DLD1 (cell line): ENCODE measurements around the gene B3GNT9.
"Not testable (repeated sequence)": the region's sequence is repeated elsewhere in the genome, so short reads cannot be mapped to it uniquely, and the experiment has no call there.

ENCODE experiments used
- in situ Hi-C: cut with HindIII; loops from 2 replicates; pipeline ENCODE4 v1.10.0; 2017; ENCODE audit warnings: low sequenced_read_pairs

B3GNT9 gene

DNA sequence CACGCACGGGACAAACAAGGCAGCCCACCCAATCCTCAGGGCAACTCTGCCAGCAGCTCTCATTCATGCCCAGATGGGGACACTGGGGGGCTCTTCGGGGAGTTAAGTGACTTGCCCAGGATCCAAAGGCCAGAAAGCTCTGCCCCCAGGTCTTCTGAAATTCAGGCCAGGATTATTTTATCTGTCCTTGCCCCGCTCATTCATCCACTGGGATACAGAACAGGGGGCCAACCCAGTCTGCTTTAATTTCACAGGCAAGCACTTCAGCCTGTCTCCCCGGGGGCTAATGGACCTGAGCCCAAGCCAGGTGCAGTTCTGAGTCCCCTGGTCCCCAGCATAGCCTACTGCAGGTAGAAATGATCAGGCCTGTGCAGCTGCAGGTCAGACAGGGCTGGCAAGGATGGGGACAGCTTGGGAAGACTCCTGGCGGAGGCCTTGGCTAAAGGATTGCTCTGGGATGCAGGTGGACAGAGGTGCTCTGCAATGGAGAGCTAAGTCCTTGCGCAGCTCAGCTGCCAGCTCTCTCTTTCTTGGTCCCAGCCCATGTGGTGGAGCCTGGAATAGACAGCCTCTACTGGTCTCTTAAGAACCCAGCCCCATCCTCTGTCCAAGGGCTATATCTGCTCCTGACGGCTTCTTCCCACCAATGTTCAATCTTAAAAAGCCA is 766 bp upstream of the B3GNT9 start:
- in situ Hi-C loops, result no loop called here

DNA sequence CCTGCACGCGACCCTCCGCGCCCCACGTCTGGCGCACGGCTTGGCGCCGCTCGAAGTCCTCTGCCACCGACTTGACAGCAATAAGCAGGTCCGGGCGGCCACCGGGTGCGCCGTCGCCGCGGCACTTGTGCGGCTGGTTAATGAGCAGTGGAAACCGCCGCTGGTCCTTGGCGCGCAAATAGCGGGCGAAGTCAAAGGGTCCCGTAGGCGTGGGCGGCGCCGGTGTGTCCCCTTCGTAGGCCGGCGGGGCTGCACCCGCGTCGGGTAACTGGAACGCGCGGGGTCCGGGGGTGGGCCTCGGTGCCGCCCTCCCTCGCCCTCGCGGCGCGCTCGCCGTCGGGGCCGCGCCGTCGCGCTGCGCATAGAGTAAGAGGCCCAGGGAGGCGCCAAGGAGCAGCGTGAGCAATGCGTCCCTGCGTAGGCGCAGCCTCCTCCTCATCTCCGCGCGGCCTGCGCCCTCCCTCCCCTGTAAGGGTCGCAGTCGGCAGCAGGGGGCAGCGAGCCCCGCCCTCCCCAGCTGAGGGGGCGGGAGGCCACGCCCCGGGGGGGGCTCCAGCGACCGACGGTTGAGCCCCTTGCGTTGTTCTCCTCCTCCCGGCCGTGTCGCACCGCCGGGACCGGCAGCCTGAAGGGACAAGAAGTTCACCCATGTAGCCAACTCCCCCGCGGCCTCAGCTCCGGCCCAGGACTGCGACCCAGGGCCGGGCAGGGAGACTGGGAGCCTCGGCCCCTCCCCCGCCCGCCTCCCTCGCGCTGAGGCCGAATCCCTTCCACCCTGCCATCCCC is 558 bp downstream of the B3GNT9 start:
- in situ Hi-C loops, result no loop called here

DNA sequence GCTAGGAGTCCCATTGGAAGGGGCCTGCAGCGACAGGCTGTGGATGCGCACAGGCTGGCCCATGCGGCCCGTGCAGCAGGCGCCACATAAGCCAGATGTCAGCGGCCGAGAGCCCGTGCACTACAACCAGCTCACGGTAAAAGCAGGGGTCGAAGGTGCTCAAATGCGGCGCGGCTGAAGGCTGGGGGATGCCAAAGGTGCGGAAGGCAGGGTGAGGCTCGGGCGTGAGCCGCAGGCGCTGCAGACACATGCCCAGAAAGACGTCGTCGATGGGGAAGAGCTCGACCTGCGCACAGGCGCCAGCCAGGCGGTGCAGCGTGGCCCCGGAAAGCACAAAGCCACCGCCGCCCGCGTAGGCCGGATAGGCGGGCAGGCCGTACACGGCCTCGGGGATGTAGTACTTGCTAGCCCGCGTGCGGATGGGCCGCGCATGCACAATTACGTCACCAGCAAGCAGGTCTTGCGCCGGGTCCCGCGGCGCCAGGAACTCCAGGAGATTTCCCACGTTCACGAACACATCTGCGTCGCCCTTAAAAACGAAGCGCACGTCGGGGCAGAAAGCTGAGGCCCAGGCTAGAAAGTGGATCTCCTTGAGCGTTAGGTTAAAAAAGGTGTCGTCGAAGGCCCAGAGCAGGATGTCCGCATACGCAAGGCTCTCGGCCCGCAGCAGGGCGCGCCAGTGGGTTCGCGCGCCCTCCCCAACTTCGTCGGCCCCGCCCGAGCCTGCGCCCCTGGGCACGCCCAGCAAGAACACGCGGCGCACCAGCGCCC is 1.3 kb downstream of the B3GNT9 start:
- in situ Hi-C loops, result no loop called here

DNA sequence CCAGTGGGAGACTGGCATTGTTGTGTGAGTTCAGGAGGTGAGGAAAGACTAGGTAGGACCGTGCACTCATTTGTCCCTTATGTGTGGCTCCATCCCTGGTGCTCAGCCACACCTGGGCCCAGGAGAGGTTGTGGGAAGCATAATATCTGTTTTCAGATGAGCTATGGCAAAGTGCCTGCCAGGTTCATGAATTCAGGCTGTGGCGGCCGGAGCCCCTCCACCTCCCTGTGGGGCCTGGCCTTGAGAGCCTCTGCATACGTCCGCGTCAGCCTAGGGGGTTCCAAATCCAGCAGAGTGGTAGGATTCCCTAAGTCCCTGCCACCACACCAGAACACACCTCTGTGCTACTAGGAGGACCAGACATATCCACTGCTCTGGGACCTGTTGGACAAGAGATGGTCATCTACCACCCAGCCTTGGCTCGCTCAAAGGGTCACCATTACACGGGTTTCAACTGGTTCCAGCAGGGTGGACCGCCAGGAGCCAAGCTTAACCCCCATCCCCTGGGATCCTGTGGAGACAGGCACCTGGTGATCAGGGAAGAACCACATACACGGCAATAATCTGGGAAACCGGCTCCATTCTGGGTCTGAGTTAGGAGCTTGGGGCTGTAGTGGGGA is 2.0 kb downstream of the B3GNT9 start:
- in situ Hi-C loops, result no loop called here

DNA sequence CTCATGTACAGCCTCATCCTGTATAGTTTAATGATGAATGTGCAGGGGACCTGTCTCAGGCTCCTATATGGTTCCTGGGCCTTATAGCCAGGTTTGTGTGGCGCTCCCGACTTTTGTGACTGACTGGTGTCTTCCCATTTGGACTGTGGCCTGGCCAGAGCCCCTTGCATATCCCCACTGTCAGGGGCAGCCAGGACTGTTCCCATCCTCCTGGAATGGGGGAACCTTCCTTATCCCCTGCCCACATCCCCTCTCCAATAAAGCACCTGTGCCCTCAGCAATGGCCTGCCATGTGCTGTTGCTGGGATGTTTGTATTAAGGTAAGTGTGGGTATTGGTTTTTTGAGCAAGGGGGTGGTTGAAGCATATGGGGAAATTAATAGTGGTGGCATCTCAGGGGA is 2.6 kb downstream of the B3GNT9 start:
- in situ Hi-C loops, result no loop called here

DNA sequence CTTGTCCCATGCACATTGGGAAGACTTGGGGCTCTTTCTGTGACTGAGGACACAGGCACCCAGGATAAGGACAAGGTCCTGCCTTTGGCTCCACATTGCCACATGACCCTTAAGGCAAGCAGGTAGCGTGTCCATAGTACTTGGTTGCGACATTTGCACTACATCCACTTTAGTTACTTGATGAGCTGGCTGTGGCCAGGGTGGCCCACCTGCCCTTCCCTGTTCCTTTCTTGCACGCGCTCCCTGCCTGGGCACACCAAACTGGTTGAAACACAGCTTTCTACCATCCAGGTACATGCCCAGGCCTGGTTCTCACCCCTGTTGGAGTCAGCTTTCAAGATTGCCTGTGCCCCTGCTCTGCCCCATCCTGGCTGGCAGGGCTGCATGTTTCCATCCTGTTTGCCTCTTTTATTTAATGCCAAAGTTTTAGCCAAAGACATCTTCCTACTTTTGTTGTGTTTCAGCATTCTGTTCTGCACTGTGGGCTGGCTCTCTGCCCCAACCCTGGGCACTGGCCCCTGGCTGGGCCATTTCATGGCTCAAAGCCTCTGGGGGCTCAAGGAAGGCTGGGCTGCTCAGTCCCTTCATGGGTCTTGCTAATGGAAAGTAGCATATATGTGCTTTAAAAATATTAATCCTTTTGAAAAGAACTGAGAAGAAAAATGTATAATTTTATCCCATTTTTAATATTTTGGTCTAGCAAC is 3.2 kb downstream of the B3GNT9 start:
- in situ Hi-C loops, result no loop called here

DNA sequence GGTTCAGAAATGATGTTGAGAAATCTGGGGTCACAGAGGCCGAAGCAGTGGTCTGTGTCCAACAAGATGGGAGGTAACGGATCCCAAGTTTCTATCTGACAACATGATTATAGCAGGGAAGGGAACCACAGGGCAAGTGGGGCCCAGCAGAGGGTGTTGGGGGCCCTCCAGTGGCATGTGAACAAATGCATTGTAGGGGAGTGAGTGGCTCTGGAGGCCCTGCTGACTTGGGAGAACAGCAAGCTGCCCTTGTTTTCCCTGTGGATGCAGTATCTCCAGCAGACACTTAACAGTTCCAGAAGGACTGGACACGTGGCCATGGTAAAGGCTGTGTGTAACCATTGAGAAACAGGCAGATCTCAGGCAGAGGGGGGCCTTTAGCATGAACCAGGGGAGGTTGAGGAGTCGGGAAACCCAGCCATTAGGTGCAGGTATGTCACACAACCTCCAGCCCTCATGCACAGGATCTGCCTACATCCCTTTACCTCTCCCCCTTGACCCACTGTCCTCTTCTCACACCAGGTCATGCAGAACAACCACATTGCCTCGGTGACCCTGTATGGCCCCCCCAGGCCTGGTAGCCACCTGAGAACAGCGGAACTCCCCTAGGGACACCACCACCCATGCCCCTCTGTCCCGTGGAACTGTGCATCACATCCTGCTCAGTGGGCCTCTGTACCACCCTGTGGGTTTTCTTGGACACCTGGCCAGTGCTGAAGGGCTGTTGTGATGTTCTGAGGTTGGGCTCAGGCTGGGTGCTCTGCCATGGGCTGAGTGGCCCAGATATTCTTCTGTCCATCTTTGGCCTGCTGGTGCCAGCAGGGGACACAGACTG is 4.1 kb downstream of the B3GNT9 start:
- in situ Hi-C loops, result no loop called here

DNA sequence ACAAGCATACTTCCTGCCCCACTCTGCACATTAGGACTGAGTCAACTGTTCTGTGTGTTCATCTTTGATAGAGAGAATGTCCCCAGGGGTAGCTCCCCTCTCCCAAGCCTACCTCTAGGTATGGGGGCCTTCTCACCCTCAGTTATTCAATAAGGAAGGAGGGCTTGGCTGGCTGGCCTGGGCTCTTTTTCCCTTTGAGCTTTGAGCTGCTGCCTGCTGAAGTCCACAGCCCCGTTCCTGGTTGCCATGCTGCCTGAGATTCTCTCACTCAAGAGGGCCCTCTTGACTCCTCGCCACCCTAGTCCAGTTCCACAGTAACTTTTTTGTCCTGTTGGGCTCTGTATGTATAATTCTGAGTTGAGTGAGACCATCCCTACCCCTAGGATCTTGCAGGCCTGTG is 5.1 kb downstream of the B3GNT9 start:
- in situ Hi-C loops, result no loop called here

DNA sequence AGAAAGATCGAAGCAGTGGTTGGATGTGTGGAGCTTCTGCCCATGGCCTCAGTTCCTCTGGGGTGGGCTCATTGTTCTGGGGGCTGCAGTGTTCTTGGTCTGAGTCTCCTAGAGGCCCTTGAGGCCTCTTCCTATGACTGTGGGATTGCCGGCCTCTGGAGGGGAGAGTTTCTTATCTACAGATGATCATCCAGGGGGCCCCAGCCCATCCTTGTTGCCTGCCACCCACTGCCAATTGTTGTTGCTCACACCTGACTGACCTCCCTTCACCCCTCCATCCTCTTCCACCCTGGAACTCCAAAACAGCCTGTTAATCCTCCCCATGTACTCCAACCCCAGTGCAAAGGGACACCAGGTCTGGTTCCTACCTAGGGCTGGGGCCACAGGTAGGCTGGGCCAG is 5.9 kb downstream of the B3GNT9 start:
- in situ Hi-C loops, result no loop called here

DNA sequence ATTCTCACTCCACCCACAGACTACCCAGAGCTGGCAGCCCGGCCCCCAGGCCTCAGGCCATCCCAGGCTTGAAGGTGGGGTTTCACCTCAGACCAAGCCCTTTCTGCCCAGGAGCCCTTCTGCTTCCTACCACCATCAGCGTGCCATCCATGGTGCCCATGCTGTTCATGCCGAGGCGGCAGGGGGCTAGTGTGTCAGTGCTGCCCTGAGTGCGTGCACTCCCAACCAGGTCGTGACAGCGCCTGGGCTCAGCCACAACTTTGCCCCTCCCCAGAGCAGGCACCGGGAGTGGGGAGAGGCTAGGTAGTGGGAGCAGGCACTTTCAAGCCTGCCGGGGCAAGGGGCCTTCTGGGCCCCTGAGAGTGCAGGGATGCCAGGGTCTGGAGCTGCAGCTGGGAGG is 8.5 kb downstream of the B3GNT9 start:
- in situ Hi-C loops, result no loop called here

DNA sequence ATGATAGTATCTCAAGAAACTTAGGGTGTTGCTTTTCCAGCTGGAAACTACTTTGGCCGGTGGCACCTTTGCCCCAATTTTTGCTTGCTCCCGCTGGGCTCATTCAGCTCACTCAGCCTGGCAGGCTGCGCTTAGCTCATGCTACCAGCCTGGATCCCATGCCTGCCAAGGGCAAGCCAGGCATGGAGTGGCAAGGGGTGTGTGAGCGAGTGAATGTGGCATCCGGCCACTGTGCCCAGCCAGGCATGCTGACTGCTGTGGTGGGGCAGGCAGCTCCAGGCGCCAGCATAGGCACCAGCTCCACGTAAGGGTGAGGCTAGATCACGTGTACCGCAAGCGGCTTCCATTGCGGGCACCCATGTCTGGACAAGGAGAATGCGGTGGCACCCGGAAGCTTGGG is 9.4 kb downstream of the B3GNT9 start:
- in situ Hi-C loops, result no loop called here

DNA sequence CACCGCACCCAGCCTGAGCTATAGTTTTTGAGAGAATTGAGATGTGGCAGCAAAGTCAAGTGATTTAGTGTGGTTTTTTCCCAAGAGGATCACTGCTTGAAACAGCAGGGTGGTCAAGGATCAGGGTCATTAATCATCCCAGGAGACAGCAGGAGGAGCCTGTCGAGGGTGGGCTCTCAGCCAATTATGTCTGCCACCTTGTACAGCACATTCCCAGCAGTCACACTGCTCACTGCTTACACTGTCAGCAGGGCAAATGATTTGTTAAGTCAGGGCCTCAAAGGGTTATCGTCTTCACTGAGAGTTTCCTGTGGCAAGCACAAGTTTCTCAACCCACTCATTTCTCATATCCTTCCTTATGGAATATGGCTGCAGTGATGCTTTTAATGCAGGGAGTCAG is 13.2 kb downstream of the B3GNT9 start:
- in situ Hi-C loops, result no loop called here

DNA sequence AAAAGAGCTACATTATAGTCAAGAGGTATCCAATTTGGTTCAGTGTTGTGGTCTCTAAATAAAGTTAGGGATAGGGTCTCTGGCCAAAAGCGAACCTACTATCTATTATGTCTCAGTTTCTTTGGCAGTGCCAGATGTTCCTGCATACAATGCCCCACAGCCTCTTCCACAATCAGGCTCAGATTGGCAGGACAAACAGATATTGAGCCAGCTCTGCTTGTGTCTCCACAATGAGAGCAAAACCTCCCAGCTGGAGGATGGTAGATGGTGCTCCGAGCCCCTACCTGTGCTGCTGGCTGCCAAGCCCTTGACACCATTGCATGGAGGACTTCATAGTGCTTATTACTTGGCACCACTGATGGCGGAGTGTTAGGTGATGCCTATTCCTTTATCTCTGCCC is 21.4 kb downstream of the B3GNT9 start:
- in situ Hi-C loops, result no loop called here

DNA sequence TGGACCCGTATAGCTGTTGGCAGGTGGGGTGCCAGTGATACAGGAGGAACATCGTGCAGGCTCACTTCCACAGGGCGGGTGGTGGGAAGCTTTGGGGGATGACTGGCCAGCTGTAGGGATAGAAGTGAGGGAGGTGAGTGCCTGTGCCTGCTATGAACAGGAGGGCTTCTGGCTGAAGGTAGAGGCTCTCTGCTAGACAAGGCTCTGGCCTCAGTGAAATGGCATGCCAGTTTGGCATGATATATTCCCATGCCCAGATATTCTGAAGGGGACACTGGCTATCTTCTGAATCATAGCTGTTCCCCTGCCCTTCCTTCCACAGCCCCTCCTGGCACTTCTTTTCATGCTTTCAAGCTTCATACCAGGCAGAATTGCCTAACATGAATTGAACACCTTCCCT is 21.9 kb downstream of the B3GNT9 start:
- in situ Hi-C loops, result no loop called here

DNA sequence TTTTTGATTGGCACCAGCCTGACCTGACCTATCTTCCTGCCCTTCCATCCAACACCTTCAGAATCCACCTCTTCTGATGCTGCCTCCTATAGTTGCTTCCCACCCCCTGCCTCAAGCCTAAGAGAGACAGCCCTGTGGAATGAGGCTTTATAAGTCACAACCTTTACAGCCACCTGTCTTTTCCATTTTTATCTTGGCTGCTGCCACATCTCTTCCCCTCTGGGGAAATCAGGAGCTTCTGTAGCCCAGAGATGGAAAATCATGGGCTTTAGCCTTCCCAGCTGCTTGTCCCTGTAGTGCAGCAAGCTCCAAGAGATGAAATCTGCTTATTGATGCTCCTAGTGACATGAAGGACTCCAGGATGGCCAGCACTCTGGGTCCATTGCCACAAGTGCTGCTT is 22.4 kb downstream of the B3GNT9 start:
- in situ Hi-C loops, result no loop called here

DNA sequence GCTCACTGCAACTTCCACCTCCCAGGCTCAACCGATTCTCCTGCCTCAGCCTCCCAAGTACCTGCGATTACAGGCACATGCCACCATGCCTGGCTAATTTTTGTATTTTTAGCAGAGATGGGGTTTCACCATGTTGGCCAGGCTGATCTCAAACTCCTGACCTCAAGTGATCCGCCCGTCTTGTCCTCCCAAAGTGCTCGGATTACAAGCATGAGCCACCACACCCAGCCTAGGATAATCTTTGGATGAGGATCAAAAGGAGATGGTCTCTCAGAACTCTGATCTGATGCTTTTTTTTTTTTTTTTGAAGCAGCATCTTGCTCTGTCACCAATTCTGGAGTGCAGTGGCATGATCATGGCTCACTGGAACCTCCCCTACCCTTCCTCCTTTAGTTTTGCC is 28.0 kb downstream of the B3GNT9 start:
- in situ Hi-C loops, result not testable (repeated sequence)

DNA sequence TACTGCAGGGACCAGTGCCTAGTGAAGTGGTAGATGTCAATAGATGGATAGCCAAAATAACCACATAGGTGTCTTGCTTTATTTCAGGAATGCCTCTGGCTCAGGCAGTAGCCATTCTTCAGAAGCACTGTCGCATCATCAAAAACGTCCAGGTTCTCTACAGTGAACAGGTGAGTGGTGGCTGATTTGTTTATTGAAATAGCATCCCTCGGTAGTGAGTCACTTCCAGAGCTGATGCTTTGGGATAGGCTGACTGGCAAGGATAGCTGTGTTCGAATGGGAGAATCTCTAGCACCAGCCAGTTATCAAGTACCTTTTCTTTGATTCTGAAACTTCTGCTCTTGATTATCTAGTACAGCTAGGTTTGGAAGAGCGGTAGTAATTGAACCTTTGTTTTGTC is 30.8 kb downstream of the B3GNT9 start:
- in situ Hi-C loops, result no loop called here

DNA sequence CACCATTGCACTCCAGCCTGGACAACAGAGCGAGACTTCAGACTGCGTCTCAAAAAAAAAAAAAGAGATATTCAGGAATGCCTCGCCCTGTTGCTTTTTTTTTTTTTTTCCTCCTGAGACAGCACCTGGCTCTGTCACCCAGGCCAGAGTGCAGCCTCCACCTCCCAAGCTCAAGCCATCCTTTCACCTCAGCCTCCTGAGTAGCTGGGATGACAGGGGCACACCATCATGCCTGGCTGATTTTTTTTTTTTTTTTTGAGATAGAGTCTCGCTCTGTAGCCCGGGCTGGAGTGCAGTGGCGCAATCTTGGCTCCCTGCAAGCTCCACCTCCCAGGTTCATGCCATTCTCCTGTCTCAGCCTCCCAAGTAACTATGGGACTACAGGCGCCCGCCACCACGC is 33.1 kb downstream of the B3GNT9 start:
- in situ Hi-C loops, result no loop called here

DNA sequence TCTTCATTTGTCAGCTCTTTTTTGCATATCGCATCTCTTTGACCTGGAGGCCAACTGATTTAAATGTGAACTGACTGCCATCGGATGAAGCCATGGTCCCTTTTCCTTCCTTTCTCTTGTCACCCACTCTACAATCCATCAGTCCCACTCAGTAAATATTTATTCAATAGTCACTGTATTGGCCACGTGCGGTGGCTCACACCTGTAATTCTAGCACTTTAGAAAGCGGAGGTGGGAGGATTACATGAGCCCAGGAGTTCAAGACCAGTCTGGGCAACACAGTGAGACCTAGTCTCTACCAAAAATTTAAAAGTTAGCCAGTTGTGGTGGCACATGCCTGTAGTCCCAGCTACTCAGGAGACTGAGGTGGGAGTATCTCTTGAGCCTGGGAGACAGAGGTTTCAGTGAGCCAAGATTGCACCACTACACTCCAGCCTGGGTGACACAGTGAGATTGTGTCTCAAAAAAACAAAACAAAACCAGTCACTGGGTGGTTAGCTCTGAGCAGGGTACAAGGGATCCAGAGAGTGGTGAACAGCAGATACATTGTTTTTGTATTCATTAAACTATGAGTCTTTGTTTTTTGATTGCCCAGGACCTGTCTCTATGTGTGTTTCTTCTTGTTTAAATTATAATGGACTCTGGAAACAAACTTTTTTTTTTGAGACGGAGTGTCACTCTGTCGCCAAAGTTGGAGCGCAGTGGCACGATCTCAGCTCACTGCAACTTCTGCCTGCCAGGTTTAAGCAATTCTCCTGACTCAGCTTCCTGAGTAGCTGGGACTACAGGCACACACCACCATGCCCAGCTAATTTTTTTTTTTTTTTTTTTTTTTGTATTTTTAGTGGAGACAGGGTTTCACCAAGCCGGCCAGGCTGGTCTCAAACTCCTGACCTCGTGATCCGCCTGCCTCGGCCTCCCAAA is 34.1 kb downstream of the B3GNT9 start:
- in situ Hi-C loops, result no loop called here
